GM12892 (cell line): ENCODE measurements around the gene SOX3.

ENCODE experiments used
- POLR2A ChIP-seq: IDR thresholded peaks from 2 replicates; pipeline ENCODE4 v1.6.1; 2011; ENCODE audit warnings: low read depth, low read length, control low read depth
- TAF1 ChIP-seq: IDR thresholded peaks from 2 replicates; pipeline ENCODE4 v1.6.1; 2011; ENCODE audit warnings: low read depth, mild to moderate bottlenecking, control low read depth, low read length, borderline replicate concordance

GRCh38 chrX:140500441-140500840 is 4.4 kb downstream of the SOX3 start:
- TF ChIP-seq TAF1 (no peak), POLR2A (no peak)
